GM12864 (cell line): ENCODE data around the gene S100A12.

Experiments used
- DNase-seq: peaks from one replicate; pipeline ENCODE4 v3.0.0-alpha.2; 2011; ENCODE audit warnings: low read depth
- H3K4me3 ChIP-seq: 2 replicates; pipeline ENCODE4 v1.5.1; 2011; ENCODE audit warnings: mild to moderate bottlenecking, low read depth, low read length, control low read depth
- TF ChIP-seq, protein P1 (sequence below): IDR thresholded peaks from 2 replicates; pipeline ENCODE4 v1.5.1; 2011; ENCODE audit warnings: low read depth, mild to moderate bottlenecking, moderate library complexity, low read length, control low read depth, inconsistent platforms; ENCODE audit errors: missing control alignments

The S100A12 gene

DNA sequence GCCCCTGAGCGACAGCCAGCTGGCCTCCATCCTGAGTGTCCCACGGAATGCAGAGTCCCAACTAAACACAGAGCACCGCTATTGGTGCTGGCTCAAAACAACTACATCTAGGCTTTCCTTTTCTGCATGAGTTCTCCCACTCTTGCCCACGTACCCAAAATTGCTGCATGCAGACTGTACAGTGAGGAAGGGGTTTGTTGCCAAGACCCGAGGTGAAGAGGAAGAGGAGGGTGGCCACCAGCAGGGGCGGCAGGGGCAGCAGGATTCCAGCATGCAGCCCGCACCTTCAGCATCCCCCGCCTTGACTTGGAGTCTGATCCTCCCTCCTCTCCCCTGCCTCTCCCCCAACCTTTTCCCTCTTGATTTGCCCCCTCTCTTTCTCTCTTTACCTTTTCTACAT is 9.7 kb downstream of the S100A12 start:
- no peak overlapping the region for H3K4me3 ChIP-seq
- TF ChIP-seq, protein P1, sequence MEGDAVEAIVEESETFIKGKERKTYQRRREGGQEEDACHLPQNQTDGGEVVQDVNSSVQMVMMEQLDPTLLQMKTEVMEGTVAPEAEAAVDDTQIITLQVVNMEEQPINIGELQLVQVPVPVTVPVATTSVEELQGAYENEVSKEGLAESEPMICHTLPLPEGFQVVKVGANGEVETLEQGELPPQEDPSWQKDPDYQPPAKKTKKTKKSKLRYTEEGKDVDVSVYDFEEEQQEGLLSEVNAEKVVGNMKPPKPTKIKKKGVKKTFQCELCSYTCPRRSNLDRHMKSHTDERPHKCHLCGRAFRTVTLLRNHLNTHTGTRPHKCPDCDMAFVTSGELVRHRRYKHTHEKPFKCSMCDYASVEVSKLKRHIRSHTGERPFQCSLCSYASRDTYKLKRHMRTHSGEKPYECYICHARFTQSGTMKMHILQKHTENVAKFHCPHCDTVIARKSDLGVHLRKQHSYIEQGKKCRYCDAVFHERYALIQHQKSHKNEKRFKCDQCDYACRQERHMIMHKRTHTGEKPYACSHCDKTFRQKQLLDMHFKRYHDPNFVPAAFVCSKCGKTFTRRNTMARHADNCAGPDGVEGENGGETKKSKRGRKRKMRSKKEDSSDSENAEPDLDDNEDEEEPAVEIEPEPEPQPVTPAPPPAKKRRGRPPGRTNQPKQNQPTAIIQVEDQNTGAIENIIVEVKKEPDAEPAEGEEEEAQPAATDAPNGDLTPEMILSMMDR, result no peak
- no peak for DNase-seq

DNA sequence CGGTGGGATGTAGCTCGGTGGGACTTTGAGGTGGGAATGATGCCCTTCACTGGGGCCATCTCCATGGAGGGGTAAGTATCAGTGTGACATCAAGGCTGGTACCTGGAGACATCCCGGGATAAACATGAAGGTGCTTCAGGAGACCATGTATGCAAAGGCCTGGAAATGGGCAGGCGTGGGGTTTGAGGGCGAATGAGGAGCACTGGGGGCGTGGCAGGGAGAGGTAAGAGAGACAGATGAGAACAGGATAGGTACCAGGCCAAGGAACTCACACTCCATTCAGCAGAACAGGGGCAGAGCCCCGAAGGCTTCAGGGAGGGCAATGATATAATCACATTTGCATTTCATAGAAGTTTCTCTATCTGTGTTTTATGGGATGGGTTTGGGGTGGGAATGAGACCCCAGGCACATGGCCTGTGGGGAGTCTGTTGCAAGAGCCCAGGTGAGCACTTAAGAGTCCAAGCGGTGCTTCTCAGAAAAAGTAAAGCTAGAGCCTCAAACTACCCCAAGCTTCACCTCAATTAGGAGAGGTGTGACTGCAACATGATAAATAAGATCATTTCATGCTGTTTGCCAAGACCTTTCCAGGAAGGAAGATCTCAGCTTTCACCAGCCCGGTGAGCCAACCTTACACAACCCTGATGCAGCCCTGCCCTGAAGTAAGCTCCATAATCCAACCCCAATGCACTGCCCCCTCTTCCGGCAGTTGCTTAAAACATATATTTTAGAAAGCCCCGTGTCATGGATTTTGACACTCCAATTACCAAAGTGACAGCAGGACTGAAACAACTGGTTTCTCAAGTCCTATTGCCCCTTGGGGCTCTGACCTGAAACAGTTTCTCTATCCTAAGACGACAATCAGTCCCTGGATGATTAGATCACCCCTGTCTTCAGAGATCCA is 10.4 kb downstream of the S100A12 start:
- no peak for DNase-seq
- H3K4me3 ChIP-seq, result no peak overlapping the region
- TF ChIP-seq, protein P1, result no peak

DNA sequence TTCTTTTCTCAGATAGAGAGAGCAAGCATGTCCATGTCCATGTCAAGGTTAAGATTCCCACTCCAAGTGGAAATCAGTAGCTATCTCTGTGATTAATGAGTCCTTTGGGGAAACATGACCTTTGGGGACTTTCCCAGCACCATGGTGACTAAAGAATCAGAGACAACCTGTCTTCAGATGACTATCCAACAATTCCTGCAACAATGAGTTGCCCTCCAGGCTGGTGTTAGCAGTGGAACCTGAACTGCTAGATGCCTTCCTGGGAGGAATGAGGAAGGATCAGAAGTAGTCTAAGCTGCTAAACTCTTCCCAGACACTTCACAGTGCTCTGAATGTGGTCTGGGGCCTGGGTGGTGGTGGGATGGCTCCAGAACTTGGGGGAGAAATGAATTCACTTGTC is 11.3 kb downstream of the S100A12 start:
- DNase-seq, result no peak
- no peak overlapping the region for H3K4me3 ChIP-seq
- TF ChIP-seq, protein P1, result no peak

DNA sequence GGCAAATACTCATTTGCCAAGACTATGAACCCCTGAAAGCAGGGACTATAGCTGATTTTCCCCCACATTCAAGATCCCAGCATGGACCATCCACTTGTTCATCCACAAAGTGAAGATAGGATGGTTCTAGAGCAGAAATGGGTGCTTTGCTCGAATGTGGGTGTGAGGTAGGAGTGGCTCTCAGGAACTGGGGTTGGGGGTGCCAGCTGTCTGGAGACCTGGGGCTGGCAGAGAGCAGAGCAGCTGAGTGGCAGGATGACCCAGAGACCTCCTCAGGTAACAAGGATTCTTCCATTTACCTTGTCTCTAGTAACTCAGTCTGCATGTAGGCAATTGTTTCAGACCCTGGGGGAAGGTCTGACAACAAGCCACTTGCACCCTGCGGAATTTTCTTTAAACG is 11.8 kb downstream of the S100A12 start:
- DNase-seq, result no peak
- H3K4me3 ChIP-seq, result no peak overlapping the region
- TF ChIP-seq, protein P1, result no peak

DNA sequence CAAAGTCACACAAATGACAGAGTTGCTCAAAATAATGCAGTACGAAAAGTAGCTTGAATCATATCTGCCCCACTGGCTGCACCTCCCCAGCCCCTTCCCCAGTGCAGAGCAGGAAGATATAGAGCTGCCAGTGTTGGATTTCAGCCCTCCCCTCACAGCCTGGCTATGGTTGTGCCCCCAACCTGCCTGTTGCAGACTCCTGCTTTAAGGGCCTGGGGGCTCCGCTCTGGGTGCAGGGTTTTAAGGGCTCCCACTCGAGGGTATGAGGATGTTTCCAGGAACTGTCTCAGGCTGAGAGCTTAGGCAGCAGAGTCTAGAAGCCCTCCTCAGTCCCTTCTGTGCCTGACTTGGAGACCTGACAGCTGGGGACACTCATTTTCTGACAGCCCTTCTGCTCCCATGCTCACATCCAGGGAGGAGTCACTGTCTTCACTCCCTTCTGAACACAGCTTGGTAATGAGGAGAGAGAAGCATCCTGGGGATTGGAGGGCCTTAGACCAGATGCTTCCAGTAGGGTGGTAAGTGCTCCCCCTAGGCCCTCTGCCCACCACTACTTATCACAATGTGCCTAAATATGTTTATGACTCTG is 13.1 kb downstream of the S100A12 start:
- no peak for DNase-seq
- H3K4me3 ChIP-seq, result no peak overlapping the region
- TF ChIP-seq, protein P1, result no peak

DNA sequence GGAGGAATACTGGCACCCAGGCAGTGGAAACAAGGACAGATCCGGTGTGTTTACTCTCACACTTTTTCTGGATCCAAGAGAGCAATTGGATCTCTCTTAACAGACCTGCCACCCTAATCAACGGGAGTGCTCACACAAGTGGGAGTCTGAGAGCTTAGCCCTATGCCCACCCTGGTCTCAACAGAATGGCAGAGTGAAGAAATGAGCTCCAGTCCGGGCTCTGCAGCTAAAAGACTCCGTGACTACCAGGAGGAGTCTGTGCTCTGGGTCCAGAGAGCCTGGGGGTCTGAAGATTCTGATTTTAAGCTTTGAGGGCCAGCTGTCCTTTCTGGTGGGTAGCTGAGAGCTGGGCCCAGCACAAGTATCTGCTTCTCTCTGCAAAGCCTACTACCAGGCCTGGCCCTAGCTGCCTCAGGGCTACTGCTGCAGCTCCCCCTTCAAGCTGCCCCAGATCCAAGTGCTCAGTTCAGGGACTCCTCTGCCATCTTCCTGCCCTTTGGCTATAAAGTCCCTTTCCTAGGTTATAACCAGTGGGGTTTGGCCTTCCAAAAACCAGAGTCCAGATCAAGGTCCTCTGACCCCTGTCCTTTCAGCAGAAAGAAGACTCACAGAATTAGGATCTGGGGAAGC is 13.8 kb downstream of the S100A12 start:
- TF ChIP-seq, protein P1, result no peak
- DNase-seq, result no peak
- no peak overlapping the region for H3K4me3 ChIP-seq
